CD4-positive, alpha-beta T cell treated with Interleukin-1 beta for 1 hour (primary cell): ENCODE results near the gene DQX1.

Source experiments
- DNase-seq, 2 donors: peaks; one replicate each; pipeline ENCODE4 v3.0.0-alpha.2; 2020 to 2022

The DQX1 gene

DNA sequence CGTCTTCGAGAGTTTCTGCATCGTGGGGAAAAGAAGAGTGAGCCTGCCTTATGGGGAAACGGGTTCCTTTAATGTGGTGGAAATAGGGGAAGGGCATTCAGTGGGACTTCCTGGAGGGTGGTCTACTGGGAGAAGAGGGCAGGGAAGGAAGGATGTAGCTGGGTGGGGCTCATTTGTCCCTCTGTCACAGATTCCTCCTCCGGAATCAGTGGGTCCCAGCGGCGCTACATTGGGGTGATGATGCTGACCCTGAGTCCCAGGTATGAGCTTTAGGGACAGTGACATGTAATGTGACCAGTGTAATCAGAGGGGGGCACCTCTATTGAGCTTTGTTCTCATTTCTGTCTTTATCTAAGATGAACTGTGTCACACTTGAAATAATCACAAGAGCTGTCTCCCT, 5.6 kb upstream of the DQX1 start:
- DNase-seq: no peak

DNA sequence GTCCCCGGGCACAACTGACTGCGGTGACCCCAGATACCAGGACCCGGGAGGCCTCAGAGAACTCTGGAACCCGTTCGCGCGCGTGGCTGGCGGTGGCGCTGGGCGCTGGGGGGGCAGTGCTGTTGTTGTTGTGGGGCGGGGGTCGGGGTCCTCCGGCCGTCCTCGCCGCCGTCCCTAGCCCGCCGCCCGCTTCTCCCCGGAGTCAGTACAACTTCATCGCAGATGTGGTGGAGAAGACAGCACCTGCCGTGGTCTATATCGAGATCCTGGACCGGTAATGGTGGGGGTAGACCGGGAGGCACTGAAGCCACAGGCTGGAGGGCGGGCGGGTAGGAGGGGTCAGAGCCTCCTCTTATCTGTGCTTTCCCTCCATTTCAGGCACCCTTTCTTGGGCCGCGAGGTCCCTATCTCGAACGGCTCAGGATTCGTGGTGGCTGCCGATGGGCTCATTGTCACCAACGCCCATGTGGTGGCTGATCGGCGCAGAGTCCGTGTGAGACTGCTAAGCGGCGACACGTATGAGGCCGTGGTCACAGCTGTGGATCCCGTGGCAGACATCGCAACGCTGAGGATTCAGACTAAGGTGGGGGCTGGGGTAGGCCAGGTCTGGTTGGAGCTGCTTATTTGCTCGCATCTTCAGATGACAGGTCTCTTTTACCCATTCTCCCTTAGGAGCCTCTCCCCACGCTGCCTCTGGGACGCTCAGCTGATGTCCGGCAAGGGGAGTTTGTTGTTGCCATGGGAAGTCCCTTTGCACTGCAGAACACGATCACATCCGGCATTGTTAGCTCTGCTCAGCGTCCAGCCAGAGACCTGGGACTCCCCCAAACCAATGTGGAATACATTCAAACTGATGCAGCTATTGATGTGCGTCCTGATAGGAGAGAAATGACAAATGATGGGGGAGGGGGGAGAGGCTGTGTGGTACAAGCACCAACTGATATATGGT, 4.5 kb upstream of the DQX1 start:
- peak; percentile 66 to 70 for DNase-seq

DNA sequence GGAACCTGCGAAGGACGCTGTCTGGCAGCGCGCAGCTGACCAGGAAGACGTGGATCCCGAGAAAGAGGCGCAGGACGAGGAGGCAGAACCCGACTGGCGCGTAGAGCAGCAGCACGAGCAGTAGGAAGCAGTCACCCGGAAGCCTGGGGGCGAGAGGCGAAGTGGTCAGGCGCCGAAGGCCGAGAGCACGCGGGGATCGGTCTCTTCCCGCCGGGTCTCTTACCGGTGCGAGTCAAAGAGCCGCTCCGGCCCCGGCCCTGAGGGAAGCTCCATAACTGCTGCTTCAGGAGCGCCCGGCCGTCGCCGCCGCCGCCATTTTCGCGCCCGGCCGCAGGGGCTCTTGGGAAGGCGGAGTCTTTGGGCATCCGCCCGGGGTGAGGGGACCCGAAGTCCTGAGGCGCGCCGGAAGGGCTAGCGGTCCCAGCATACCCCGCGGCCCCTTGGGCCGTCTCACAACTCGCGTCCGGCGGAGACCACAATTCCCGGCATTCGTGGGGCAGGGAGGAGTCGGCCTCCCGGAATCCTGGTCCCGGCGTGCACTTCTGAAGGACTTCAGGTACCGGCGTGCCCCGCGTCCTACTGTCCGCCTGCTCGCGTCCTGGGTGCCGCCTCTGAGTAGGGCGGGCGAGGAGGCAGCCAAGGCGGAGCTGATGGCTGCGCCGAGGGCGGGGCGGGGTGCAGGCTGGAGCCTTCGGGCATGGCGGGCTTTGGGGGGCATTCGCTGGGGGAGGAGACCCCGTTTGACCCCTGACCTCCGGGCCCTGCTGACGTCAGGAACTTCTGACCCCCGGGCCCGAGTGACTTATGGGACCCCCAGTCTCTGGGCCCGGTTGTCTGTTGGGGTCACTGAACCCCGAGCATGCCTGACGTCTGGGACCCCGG, 3.6 kb upstream of the DQX1 start, which contains the start of the genes AUP1 and HTRA2:
AUP1 (minus strand) TSS at position 350 of the 882 bp plus-strand sequence; CDS start at position 273, 77 bp downstream.
HTRA2 (plus strand) TSS at position 577 of the 882 bp plus-strand sequence; CDS start at position 651, 74 bp downstream.
- peak; percentile 89 to 94 for DNase-seq

DNA sequence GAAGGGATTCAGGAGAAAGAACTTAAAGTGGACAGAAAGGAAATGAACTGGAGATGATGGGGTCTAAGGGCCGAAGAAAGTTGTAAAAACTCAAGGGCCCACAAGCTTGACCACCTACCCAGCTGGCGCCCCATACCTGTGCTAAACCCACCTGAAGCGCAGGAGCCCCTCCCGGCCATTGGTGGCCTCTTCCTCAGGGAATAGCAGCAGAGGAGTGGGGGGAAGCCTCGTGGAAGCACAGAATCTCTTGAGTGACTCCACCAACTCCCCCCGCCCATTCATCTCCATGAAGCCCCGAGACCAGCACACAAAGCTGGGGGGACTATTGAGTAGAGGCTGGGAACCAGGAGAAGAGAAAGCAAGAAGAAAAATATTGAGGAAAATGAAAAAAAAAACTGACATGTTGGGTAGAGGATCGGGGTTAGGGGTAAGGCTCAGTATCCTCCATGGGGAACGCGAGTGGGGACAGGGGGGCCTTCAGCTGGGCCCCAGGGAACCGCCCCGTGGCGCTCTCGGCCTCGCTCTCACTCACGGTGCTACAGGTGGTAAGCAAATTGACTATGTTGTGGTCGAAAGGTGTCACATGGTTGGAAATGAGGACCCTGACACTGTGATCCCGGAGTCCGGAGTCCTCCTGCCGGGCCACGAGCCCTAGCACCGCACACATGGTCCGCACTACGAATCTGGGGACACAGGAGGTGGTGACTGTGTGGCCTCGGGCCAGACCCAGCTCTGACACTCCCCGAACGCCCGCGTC, 2.7 kb upstream of the DQX1 start:
- peak in 1 of 2 donors; percentile 13 for DNase-seq

DNA sequence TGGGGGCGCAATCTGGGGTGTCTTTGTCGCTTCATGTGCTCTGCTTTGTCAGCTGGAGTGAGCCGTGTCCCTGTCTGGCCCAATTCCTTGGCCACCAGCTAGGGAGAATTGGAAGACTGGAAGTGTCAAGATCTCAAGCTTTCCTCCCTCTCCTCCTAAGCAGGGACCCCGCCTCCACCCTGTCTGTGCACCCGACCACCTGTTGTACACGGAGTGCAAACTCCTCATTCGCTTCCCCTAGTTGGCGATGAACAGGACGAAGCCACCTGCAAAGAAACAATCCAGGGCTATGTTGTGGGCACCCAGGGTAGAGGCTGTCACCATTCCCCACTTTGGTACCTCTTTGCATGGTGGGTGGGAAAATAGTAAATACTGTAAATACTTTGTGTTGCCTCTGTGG, 1.7 kb upstream of the DQX1 start:
- DNase-seq: no peak

DNA sequence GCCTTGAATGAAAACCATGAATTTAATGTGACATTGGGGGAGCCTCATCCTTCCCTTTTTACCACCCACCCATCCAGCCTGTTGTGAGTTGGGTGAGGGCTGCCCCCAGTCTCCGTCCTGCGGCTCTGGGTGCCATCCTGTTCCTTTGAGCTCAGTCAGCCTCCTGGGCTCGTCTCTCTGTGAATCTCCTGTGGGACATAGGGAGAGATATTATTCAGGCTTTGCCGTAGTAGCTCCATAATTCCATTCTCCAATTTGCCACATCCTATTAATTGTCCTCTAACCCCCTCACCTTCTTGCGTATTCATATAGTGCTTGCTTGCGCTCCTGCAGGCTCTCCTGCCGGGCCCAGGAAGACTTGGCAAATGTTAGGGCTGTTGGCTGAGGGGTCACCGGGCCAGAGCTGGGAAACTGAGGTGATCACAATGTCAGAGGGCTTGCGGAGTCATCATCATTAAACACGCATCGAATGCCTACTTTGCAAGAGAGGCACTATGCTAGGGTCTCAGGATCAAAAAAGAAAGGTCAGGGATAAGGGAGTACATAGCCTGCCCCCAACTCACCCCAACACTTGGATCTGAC, 709 bp upstream of the DQX1 start:
- no peak for DNase-seq

DNA sequence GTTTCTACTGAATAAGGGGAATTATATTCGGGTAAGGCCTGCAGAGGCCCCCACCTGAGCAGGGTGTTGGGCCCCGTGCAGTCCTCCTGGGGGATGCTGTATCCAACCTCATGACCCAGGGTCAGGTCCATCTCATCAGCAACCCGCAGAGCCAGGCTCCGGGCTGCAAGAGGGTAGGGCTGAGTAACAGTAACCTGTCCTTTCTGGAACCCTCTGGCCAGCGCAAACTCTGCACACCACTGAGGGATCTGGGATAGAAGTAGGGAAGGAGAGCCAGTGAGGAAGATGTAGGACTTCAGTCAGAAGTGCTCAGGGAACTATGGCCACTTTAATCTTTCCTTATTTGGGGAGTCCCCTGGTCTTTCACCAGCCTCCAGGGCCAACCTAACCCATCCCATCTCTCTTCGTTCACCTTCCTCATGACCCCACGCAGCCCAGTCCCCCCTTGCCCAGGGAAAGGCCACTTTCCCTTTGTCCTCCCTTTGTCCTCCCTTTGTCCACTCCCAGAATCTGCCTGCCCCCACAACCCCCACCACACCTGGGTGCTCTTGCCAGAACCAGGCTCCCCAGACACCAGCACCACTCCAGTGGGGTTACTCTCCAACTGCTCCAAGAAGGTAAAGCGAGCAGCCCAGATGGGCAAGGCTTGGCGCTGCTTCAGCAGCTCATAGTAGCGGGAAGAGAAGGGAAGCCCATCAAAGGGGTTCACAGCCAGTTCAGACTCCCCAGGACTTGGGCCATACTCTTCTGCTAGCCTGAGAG, 895 bp downstream of the DQX1 start:
- DNase-seq: no peak

DNA sequence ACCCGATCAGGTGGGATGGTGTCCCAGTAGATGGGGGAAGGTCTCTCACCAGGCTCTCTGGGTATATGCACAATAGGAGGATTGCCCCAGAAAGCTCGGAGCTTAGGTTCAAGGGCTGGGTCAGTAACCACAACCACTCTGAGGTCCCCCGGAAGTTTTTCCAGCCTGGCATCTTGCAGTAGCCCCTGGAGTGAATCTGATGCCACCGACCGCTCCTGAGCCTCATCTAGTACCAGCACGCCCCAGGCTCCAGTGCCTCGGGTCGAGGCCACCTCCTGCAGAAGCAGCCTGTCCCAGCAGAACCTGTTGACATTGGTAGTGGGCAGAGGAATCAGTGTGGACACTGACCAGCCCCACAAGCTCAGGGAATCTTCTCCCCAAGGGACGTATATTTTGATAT, 2.0 kb downstream of the DQX1 start:
- DNase-seq: no peak

DNA sequence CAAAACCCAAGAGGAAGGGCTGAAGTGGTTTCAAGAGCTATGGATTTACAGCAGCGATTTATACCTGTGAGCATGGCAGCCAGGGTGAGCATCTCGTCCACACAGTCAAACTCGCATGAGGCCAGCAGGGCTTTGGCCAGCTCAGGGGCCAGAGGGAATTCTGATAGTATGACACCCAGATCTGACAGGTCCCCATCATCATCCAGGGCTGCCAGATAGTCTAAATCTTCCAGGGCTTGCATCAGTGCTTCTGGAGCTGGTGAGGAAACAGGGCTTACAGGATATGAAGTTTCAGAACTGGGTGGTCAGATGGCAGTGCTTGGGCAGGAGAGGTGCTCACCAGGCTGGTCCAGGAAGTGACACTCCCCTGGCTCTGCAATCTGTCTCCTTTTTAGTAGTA, 3.5 kb downstream of the DQX1 start:
- DNase-seq: no peak

DNA sequence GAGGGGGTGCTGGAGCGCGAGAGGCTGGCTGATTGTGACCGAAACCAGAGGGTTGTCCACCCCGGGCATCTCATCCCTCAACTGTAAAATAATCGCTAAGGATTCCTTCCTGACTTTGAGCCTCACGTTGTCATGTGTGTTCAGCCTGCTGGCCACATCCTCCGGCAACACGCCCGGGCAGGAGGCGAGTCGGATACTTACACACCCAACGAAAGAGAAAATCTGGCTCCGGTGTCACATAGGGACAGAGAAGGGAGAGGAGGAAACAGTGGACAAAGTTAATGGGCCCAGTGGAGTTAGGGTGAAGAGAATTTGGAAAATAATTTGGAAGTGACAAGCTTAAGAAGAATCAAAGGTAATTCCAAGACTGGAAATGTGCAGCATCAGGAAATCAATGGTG, 9.4 kb downstream of the DQX1 start:
- no peak for DNase-seq

DNA sequence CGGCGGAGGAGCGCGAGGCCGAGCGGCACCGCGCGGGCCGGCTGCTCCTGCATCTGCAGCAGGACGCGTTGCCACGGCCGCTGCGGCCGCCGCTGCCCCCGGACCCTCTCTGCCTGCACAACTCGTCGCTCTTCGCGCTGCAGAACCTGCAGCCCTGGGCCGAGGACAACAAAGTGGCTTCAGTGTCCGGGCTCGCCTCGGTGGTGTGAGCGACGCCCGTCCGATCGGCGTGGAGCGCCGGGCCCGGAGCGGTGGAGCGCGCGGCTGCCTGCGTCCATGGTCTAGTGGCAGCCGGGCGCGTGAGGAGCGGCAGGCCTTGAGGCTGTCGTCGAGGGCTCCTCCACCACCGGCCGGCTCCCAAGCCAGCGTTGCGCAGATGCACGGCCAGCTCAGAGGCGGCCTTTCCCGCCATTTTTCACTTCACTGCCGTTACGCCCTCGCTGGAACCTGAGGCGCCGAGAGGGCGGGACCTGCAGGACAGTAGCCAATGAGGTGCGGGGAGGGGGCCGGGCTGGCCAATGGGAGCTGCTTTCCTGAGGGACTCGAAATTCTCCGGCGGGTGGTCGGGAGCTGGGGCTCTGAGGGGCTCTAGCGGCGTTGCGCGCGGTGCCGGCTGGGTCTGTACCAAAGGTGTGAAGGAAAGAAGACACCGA, 9.9 kb downstream of the DQX1 start:
- peak; percentile 78 to 80 for DNase-seq

DNA sequence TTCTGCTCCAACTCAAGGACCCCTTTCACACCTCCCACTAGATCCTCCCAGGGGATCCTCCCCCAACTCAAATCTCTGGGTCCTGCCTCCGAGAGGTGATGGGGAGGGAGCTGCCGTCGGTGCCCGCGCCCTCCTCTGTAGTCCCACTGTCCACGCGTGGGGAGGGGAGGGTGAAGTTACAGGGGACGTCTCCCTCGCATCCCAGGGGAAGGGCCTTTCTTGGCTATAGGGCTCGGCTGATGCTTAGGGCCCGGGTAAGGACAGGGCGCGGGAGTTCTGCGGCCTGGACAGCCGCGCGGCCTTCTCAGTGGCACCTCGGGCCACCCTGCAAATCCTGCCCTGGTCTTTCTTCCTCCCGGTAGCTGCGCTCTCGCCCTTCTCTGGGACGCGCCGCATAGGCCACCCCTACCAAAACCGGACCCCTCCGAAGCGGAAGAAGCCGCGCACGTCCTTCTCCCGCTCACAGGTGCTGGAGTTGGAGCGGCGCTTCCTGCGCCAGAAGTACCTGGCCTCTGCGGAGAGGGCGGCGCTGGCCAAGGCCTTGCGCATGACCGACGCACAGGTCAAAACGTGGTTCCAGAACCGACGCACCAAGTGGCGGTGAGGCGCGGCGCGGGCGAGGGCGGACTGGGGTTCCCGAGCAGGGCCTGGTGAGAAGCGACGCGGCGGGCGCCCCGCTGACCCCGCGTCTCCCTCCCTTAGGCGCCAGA, 10.6 kb downstream of the DQX1 start:
- no peak for DNase-seq

DNA sequence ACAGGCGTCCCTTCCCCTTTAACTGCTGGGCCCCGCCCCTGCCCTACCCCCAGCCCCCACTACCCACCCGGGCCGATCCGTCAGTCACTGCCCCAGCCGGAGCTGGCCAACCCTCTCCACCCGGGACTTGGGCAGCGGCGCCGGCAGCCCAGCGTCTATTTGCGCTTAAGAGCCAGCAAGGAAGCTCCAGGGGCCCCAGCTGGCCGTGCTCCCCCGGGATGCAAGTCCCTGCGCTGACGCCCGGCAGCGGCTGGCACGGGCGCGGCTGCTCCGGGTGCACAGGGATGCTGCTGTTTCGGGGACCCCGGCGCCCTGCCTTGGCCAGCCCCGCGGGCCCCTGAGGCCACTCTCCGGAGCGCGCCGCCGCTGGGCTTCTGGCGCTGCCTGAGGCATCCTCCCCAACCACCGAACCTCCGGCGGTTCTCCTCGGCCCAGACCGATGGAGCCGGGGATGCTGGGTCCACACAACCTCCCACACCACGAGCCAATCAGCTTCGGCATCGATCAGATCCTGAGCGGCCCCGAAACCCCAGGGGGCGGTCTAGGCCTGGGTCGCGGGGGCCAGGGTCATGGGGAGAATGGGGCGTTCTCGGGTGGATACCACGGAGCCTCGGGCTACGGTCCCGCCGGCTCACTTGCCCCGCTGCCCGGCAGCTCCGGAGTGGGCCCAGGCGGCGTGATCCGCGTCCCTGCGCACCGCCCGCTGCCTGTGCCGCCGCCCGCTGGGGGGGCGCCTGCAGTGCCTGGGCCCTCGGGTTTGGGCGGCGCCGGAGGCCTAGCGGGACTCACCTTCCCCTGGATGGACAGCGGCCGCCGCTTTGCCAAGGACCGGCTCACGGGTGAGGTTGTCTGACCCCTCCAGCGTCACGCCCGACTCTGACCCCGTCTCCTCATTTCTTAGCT, 11.4 kb downstream of the DQX1 start, which contains the start of gene TLX2:
TLX2 (plus strand) TSS at position 83 of the 903 bp plus-strand sequence; CDS start at position 440, 357 bp downstream.
- no peak for DNase-seq

DNA sequence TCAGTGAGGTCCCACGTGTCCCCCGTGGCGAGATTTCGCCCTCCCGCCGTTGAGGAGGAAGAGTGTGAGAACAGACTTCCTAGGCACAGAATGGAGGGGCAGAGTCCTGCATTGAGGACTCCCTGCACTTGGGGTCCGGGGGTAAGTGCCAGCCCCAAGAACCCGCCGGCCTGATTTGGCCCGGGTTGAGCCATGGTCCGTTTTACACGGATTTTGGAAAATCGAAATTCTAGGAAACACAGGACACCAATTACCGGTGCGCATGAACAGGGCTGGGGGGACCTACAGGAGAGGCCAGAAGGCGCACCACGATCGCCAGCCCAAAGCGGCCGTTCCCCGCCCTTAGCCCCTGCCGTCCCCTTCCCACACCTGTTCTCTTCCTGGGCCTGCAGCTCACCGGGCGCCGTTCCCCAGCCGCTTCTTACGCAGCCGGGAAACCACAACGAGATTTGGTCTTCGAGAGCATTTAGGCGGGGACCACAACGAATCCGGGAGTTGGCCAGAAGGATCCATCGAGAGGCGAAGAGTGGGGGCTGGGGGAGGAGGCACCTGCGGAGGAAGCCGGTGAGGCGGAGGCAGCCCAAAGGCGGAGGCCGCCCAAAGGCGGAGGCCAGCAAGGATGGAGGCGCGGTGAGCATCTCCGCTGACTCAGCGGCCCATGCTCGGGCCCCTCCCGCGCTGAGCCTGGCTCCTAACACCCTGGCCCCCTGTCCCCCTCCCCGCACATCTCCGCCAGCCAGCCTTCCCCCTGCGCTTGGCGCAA, 12.2 kb downstream of the DQX1 start:
- no peak for DNase-seq

DNA sequence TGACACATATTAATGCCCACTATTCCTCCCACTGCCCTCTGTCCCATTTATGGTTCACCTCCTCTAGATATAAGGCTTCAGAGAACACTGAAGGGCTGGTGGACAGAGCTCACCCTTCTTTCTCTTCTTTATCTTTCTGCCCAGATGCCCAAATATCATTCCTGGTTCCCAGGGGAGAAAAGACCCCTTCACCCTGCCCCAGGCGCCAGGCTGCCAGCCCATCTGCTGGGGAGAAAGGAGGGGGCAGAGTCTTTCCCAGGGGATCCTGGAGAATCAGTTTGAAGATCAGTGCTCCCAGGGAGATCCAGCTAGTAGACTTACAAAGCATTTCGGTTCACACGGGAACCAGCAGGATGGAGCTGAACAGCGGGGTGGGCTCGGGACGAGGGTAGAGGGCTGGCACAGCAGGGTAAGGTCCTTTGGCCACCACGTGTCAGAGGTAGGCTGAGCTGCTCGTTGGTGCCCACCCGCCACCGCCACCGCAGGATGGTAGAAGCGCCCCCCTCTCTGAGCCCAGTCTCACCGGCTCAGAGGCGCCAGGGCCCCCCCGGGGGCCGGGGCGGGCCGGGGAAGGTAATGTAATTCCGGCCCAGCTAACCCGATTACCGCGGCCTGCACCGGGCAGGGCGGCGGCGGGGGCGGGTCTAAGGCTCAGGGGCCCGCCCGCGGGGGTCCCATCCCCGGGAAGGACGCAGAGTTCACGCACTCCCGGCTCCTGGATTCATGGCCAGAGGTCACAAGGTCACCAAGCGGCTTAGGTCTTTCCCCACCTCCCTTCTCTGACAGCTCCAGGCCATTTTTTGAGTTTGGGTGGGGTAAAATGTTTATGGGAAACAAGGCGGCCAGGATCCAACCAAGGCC, 13.1 kb downstream of the DQX1 start:
- no peak for DNase-seq

DNA sequence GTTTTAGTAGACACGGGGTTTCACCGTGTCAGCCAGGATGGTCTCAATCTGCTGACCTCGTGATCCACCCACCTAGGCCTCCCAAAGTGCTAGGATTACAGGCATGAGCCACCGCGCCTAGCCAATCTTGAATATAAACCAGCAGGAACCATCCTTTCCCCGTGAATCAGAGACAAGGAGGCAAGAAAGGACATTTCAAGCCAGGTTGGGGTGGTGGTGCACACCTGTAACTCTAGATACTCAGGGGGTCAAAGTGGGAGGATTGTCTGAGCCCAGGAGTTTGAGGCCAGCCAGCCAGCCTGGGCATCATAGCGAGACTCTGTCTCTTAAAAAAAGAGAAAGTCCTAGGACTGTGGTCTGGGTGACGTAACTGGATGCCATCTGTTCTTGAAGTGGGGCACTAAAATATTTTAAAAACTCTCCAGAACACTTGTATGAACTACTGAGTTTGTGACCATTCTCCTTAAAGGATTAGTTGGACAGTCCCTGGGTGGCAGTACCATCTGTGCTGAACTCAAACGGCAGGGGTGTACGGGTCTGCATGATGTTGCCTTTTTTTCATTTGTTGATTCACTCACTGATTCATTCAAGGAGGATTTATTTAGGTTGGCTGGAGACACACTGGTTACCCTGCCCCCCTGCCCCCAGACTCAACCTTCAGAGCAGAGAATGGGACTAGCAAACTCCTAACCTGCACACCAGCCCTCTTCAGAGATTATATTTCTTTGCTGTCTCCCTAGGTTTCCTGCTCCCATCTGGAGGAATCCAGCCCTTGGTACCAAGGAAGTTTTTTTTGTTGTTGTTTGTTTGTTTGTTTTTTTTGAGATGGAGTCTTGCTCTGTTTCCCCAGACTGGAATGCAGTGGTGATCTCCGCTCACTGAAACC, 14.7 kb downstream of the DQX1 start:
- DNase-seq: no peak
